ENCODE measurements around the gene CRYAA.
"Not testable (repeated sequence)": the region's sequence is repeated elsewhere in the genome, so short reads cannot be mapped to it uniquely, and the experiment has no call there.

Gene CRYAA

GRCh38 chr21:43168708-43169107, at the start of gene CRYAA:
TSS of gene CRYAA (plus strand) at chr21:43169008. CDS start at chr21:43169100, 92 bp downstream.
- DNase-seq, result not testable (repeated sequence)

GRCh38 chr21:43130094-43130493, 38.7 kb upstream of the CRYAA start:
- DNase-seq, result not testable (repeated sequence)

GRCh38 chr21:43134520-43134919, 34.3 kb upstream of the CRYAA start:
- not testable (repeated sequence) for DNase-seq

- DNase-seq, result not testable (repeated sequence)
Observed at GRCh38 chr21:43138944-43139343, 29.9 kb upstream of the CRYAA start.

GRCh38 chr21:43141407-43141806, 27.4 kb upstream of the CRYAA start:
- not testable (repeated sequence) for DNase-seq

- DNase-seq, result not testable (repeated sequence)
Observed at GRCh38 chr21:43146637-43147036, 22.2 kb upstream of the CRYAA start.

- DNase-seq, result not testable (repeated sequence)
Observed at GRCh38 chr21:43147999-43148398, 20.8 kb upstream of the CRYAA start.

GRCh38 chr21:43149344-43149743, 19.5 kb upstream of the CRYAA start:
- DNase-seq, result not testable (repeated sequence)

GRCh38 chr21:43153601-43154000, 15.2 kb upstream of the CRYAA start:
- DNase-seq, result not testable (repeated sequence)

GRCh38 chr21:43159279-43160175, 9.3 kb upstream of the CRYAA start:
- not testable (repeated sequence) for DNase-seq

GRCh38 chr21:43161826-43162707, 6.7 kb upstream of the CRYAA start:
- DNase-seq, result not testable (repeated sequence)

- DNase-seq, result not testable (repeated sequence)
Observed at GRCh38 chr21:43162708-43163205, 6.1 kb upstream of the CRYAA start.

GRCh38 chr21:43164823-43165222, 4.0 kb upstream of the CRYAA start:
- DNase-seq, result not testable (repeated sequence)

GRCh38 chr21:43165734-43166133, 3.1 kb upstream of the CRYAA start:
- DNase-seq, result not testable (repeated sequence)

GRCh38 chr21:43169230-43169886, 550 bp downstream of the CRYAA start:
- not testable (repeated sequence) for DNase-seq

GRCh38 chr21:43169891-43170290, 1.1 kb downstream of the CRYAA start:
- not testable (repeated sequence) for DNase-seq

- DNase-seq, result not testable (repeated sequence)
Observed at GRCh38 chr21:43172812-43173211, 4.0 kb downstream of the CRYAA start.

GRCh38 chr21:43173438-43173837, 4.6 kb downstream of the CRYAA start:
- not testable (repeated sequence) for DNase-seq

- not testable (repeated sequence) for DNase-seq
Observed at GRCh38 chr21:43173930-43174329, 5.1 kb downstream of the CRYAA start.

- DNase-seq, result not testable (repeated sequence)
Observed at GRCh38 chr21:43174998-43175397, 6.2 kb downstream of the CRYAA start.

GRCh38 chr21:43176621-43177020, 7.8 kb downstream of the CRYAA start:
- not testable (repeated sequence) for DNase-seq

Data from DMS53 (cell line).